K562 (cell line): ENCODE data around the gene SH3TC2. TPM values are rescaled to one million over a fixed set of nuclear protein-coding genes. Genes with fewer than 3 reads are reported as not detected.

ENCODE experiments used
- ATAC-seq: fragments of 200-7000 bp; cut with Tn5 transposase; 3 replicates; pipeline ENCODE4 v1.9.1; 2020; ENCODE audit warnings: moderate library complexity
- BruUV-seq: library from RNA; stranded (reverse); fragments of 400-500 nt; replicated peaks from 2 replicates; lab custom pipeline; 2021; lab: Mats Ljungman, UMichigan
- CTCF ChIA-PET: fragments of 300-600 bp; formaldehyde crosslinking; extraction: SDS; loops from one replicate; lab custom pipeline; 2021; ENCODE audit warnings: low intra/inter-chr PET ratio; lab: Yijun Ruan, JAX
- POLR2A ChIA-PET: fragments of 300-600, 350-650 bp; sonication (Branson Sonifier 250); formaldehyde crosslinking; extraction: SDS; loops from one replicate; lab custom pipeline; 2021; ENCODE audit warnings: antibody characterized with exemption, inconsistent platforms; lab: Yijun Ruan, JAX
- DNase-seq, 4 experiments: peaks; one replicate each; pipeline versions ENCODE4 v3.0.0 to v3.0.0-alpha.2; 2011 to 2018; ENCODE audit warnings: low spot score in 3 of 4, mixed read lengths in 3 of 4; ENCODE audit errors: extremely low read depth in 1 of 4
- FAIRE-seq: peaks from 2 replicates; lab custom pipeline; 2011; peaks lifted over from hg19 to GRCh38; lab: Jason Lieb, UNC
- H2AFZ ChIP-seq: 2 replicates; pipeline ENCODE4 v1.6.0; 2011; ENCODE audit warnings: low read depth, low read length, control low read depth, inconsistent platforms
- H3K27ac ChIP-seq: fragments of 200-600 bp; 3 replicates; pipeline ENCODE4 v1.8.0; 2011; ENCODE audit warnings: low read depth, mild to moderate bottlenecking, control low read depth, inconsistent platforms, low read length, moderate library complexity, mixed read lengths; ENCODE audit errors: extremely low read depth
- H3K27me3 ChIP-seq, 2 experiments: fragments of 300-600 bp in 1 of 2; 2 replicates in 1 of 2; 3 replicates in 1 of 2; pipeline versions ENCODE4 v1.6.0 to v1.8.0; 2011; ENCODE audit warnings: inconsistent platforms in 2 of 2, low read length in 2 of 2, mild to moderate bottlenecking in 1 of 2, mixed read lengths in 1 of 2, moderate library complexity in 1 of 2; ENCODE audit not compliant: control insufficient read depth in 2 of 2, insufficient read depth in 2 of 2
- H3K36me3 ChIP-seq: fragments of 300-600 bp; 3 replicates; pipeline ENCODE4 v1.8.0; 2011; ENCODE audit warnings: mild to moderate bottlenecking, low read length, inconsistent platforms; ENCODE audit not compliant: control insufficient read depth, insufficient read depth
- H3K4me1 ChIP-seq, 2 experiments: fragments of 200-600 bp in 1 of 2; replicated peaks in 1 of 2; 2 replicates in 1 of 2; 3 replicates in 1 of 2; pipeline versions ENCODE4 v1.5.1 to v1.8.0; 2011; ENCODE audit warnings: inconsistent platforms in 2 of 2, low read length in 2 of 2, mild to moderate bottlenecking in 1 of 2, mixed read lengths in 1 of 2, moderate library complexity in 1 of 2; ENCODE audit not compliant: control insufficient read depth in 2 of 2, insufficient read depth in 2 of 2
- H3K4me2 ChIP-seq: 2 replicates; pipeline ENCODE4 v1.6.1; 2011; ENCODE audit warnings: low read length, control low read depth, inconsistent platforms, mixed read lengths; ENCODE audit not compliant: insufficient read depth
- H3K4me3 ChIP-seq: fragments of 200-600 bp; sonication (generic), shearing (Covaris generic); 2 replicates; pipeline ENCODE4 v1.5.1; 2016; ENCODE audit warnings: control low read depth, inconsistent platforms
- H3K79me2 ChIP-seq: fragments of 200-600 bp; 3 replicates; pipeline ENCODE4 v1.8.0; 2011; ENCODE audit warnings: low read length, inconsistent platforms; ENCODE audit not compliant: control insufficient read depth, insufficient read depth
- H3K9ac ChIP-seq, 2 experiments: 2 replicates each; pipeline versions ENCODE4 v1.6.0 to v1.6.1; 2011; ENCODE audit warnings: low read depth in 2 of 2, low read length in 2 of 2, control low read depth in 1 of 2, inconsistent platforms in 1 of 2, mild to moderate bottlenecking in 1 of 2, mixed read lengths in 1 of 2; ENCODE audit not compliant: insufficient read depth in 1 of 2
- H3K9me1 ChIP-seq: one replicate; pipeline ENCODE4 v1.6.0; 2011; ENCODE audit warnings: inconsistent platforms, mild to moderate bottlenecking, low read length, moderate library complexity; ENCODE audit not compliant: control insufficient read depth, insufficient read depth
- H3K9me3 ChIP-seq: replicated peaks from 2 replicates; pipeline ENCODE4 v1.5.1; 2011; ENCODE audit warnings: low read depth, low read length, inconsistent platforms; ENCODE audit not compliant: control insufficient read depth, insufficient read depth
- H4K20me1 ChIP-seq: replicated peaks from 2 replicates; pipeline ENCODE4 v1.6.1; 2011; ENCODE audit warnings: low read length, inconsistent platforms, mixed read lengths; ENCODE audit not compliant: control insufficient read depth, insufficient read depth
- CEBPB ChIP-seq: fragments of 450-650 bp; IDR thresholded peaks from 2 replicates; pipeline ENCODE4 v1.6.1; 2016; ENCODE audit warnings: missing genetic modification characterization, missing compliant biosample characterization
- CEBPG ChIP-seq, 3 experiments: fragments of 200-800 bp in 1 of 3; sonication (Bioruptor generic) in 1 of 3; sonication (generic) in 1 of 3; formaldehyde crosslinking in 1 of 3; IDR thresholded peaks in 2 of 3; conservative IDR thresholded peaks in 1 of 3; 2 replicates each; pipeline versions ENCODE4 v1.6.1 to v1.8.0; 2016 to 2022; ENCODE audit warnings: missing compliant biosample characterization in 2 of 3, missing genetic modification characterization in 2 of 3, mild to moderate bottlenecking in 1 of 3, missing genetic modification reagents in 1 of 3
- FOSL1 ChIP-seq: fragments of 200-800 bp; sonication (Bioruptor generic); conservative IDR thresholded peaks from 2 replicates; pipeline ENCODE4 v1.6.1; 2016; ENCODE audit warnings: missing genetic modification characterization, missing compliant biosample characterization
- JUND ChIP-seq, 2 experiments: IDR thresholded peaks; 2 replicates in 1 of 2; 3 replicates in 1 of 2; pipeline ENCODE4 v1.6.1; 2011; ENCODE audit warnings: borderline replicate concordance in 2 of 2, low read depth in 2 of 2, low read length in 2 of 2, improper control_type of control experiment in 1 of 2, missing biosample characterization in 1 of 2, missing genetic modification characterization in 1 of 2, missing genetic modification reagents in 1 of 2
- MEIS2 ChIP-seq: fragments of 450-650 bp; IDR thresholded peaks from 2 replicates; pipeline ENCODE4 v1.6.1; 2014; ENCODE audit warnings: mild to moderate bottlenecking; ENCODE audit not compliant: partially characterized antibody
- NCOA6 ChIP-seq: fragments of 450-650 bp; IDR thresholded peaks from 2 replicates; pipeline ENCODE4 v1.6.1; 2017; ENCODE audit warnings: mild to moderate bottlenecking
- PBX2 ChIP-seq, 2 experiments: IDR thresholded peaks in 1 of 2; conservative IDR thresholded peaks in 1 of 2; 2 replicates each; pipeline ENCODE4 v1.6.1; 2016; ENCODE audit warnings: low read depth in 2 of 2, mild to moderate bottlenecking in 1 of 2, missing compliant biosample characterization in 1 of 2, missing genetic modification characterization in 1 of 2, moderate library complexity in 1 of 2
- REST ChIP-seq, 2 experiments: fragments of 450-650 bp; formaldehyde crosslinking in 1 of 2; IDR thresholded peaks; 2 replicates each; pipeline versions ENCODE4 v1.4.0 to v1.6.1; 2014 to 2020; ENCODE audit warnings: mild to moderate bottlenecking in 2 of 2, borderline replicate concordance in 1 of 2, low read depth in 1 of 2
- WGBS: fragments of 100-300 bp; shearing (Covaris generic); methylation state at CpG from one replicate; pipeline ENCODE4 v1.1.6; 2016; ENCODE audit warnings: low coverage, mixed read lengths; ENCODE audit not compliant: insufficient coverage; ENCODE audit errors: missing lambda C conversion rate; 5-methylcytosine and 5-hydroxymethylcytosine counted together
- in situ Hi-C: fragments of 300-500 bp; cut with MboI; formaldehyde crosslinking; loops from 4 replicates; pipeline ENCODE4 v1.15.0; 2018; ENCODE audit warnings: inconsistent platforms, mixed read lengths
- intact Hi-C: fragments of 100-400 bp; cut with micrococcal nuclease; formaldehyde crosslinking; loops from 2 replicates; pipeline ENCODE4 v1.14.2; 2022
- polyA plus RNA-seq, 8 experiments: library from polyadenylated mRNA; depleted of rRNA in 4 of 8; stranded (reverse) in 5 of 8; unstranded in 3 of 8; fragments of >200 nt; fragmentation: Nextera tagmentation in 2 of 8; fragmentation: Illumina TruSeq in 1 of 8; extraction: Ambion mirVana in 2 of 8; extraction: Trizol in 1 of 8; gene quantifications; 2 replicates each; pipeline versions ENCODE4 v1.2.1 to v1.2.3, GENCODE V29; 2011 to 2014; ENCODE audit warnings: inconsistent platforms in 1 of 8, missing spikeins in 1 of 8
- total RNA-seq, 7 experiments: library from RNA; depleted of rRNA in 6 of 7; stranded (reverse); fragments of >200 nt in 6 of 7; fragmentation: Illumina TruSeq in 2 of 7; extraction: Trizol in 2 of 7; gene quantifications; 2 replicates each; pipeline versions ENCODE4 v1.2.1 to v1.2.3, GENCODE V29; 2011 to 2021; ENCODE audit warnings: low replicate concordance in 1 of 7

The SH3TC2 gene
- total and polyA plus RNA-seq, 9 of the 15 experiments (the other 6 are each of a cell fraction or from before 2014, with no cell fraction given) = 0.03 to 0.80 (median 0.55) TPM; not detected in 1

GRCh38 chr5:149060325-149060724 is 2.5 kb downstream of the SH3TC2 start:
- H2AFZ ChIP-seq = peak overlapping the region; percentile 25; the same call in 1 of the 2 replicates
- WGBS = 0% methylated on average over 1 of the region's 1 CpG
- POLR2A ChIA-PET = no interaction called here
- H3K9me1 ChIP-seq = no peaks in the 10 kb centered on the region
- no peaks in the 10 kb centered on the region for H3K36me3 ChIP-seq
- H4K20me1 ChIP-seq = no peaks in the 10 kb centered on the region
- peaks cover 10 to 22% of the 10 kb centered on the region in 2 experiments for H3K4me1 ChIP-seq
- H3K4me2 ChIP-seq = no peak overlapping the region
- ATAC-seq = peak; percentile 76
- CTCF ChIA-PET = no interaction called here
- no peaks in the 10 kb centered on the region for H3K79me2 ChIP-seq
- peak overlapping the region; percentile 4; the same call in 1 of the 3 replicates for H3K27ac ChIP-seq
- intact Hi-C loops (no loop called here), in situ Hi-C loops (no loop called here)
- no TSS peak for BruUV-seq
- H3K9me3 ChIP-seq = no peaks in the 10 kb centered on the region
- no peak overlapping the region for H3K9ac ChIP-seq
- FAIRE-seq = peak; percentile 15
- H3K27me3 ChIP-seq = no peaks in the 10 kb centered on the region
- DNase-seq = peak in 2 of 4 experiments; percentile 18 to 65
- no peak overlapping the region for H3K4me3 ChIP-seq
- TF ChIP-seq REST (IDR thresholded peaks at IDR 0.05; ENCODE audit: borderline replicate concordance) (peak; percentile 79), REST (CRISPR knock-in tag; IDR thresholded peaks at IDR 0.05; ENCODE audit: low read depth) (no peak), CEBPG (CRISPR knock-in tag; IDR thresholded peaks at IDR 0.05) (no peak), CEBPG (tag; conservative IDR thresholded peaks at IDR 0.05 in 1 of 2, IDR thresholded peaks at IDR 0.05 in 1 of 2) (0 out of 4 replicates have a peak, but pooled peaks of 1 of the 2 experiments have one; percentile 45), NCOA6 (no peak), JUND (IDR thresholded peaks at IDR 0.05; ENCODE audit: borderline replicate concordance, low read depth, low read length) (0 out of 2 replicates have a peak, but pooled peaks have one; percentile 3), JUND (tag; IDR thresholded peaks at IDR 0.05; ENCODE audit: borderline replicate concordance, low read depth, low read length) (peak; percentile 62; the same call in 2 of the 3 replicates), CEBPB (tag) (peak; percentile 40; the same call in 1 of the 2 replicates), MEIS2 (peak; percentile 24), PBX2 (CRISPR knock-in tag; IDR thresholded peaks at IDR 0.05; ENCODE audit: low read depth) (no peak), PBX2 (tag; conservative IDR thresholded peaks at IDR 0.05; ENCODE audit: low read depth) (0 out of 2 replicates have a peak, but pooled peaks have one; percentile 21), FOSL1 (tag) (0 out of 2 replicates have a peak, but pooled peaks have one; percentile 20)
